ENCODE results near the gene MTARC2.

DNA sequence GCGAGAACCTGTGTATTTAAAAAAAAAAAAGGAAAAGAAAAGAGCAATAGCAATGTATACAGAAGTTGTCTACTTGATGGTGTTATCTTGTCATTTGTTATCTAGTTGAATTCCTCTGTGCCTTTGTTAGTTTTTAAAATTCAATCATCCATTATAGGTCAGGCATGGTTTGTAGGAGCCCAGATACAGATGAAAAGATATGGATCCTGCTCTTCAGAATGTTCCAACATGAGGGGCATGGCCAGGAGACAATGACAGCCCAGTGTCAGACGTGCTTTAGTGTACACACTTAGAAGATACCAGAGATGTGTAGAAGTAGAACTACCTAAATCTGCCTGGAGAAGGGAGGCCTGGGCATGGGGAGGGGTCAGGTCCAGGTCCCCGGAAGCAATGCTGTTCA, 16.6 kb downstream of the MTARC2 start:
- no peak for TF ChIP-seq POLR2A (IDR thresholded peaks at IDR 0.05; ENCODE audit: low read depth, low read length)
- TF ChIP-seq, protein P1, sequence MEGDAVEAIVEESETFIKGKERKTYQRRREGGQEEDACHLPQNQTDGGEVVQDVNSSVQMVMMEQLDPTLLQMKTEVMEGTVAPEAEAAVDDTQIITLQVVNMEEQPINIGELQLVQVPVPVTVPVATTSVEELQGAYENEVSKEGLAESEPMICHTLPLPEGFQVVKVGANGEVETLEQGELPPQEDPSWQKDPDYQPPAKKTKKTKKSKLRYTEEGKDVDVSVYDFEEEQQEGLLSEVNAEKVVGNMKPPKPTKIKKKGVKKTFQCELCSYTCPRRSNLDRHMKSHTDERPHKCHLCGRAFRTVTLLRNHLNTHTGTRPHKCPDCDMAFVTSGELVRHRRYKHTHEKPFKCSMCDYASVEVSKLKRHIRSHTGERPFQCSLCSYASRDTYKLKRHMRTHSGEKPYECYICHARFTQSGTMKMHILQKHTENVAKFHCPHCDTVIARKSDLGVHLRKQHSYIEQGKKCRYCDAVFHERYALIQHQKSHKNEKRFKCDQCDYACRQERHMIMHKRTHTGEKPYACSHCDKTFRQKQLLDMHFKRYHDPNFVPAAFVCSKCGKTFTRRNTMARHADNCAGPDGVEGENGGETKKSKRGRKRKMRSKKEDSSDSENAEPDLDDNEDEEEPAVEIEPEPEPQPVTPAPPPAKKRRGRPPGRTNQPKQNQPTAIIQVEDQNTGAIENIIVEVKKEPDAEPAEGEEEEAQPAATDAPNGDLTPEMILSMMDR (conservative IDR thresholded peaks at IDR 0.05; ENCODE audit: low read depth, low read length), result no peak
- no peak for TF ChIP-seq ELK1 (IDR thresholded peaks at IDR 0.05; ENCODE audit: borderline replicate concordance, low read depth, low read length)
- no peak for TF ChIP-seq RCOR1 (IDR thresholded peaks at IDR 0.05; ENCODE audit: insufficient replicate concordance, low read length)
- TF ChIP-seq SMC3 (IDR thresholded peaks at IDR 0.05; ENCODE audit: low read depth, low read length), result no peak
- no peak for TF ChIP-seq FOS (IDR thresholded peaks at IDR 0.05; ENCODE audit: low read depth, low read length)
- no peak for TF ChIP-seq RAD21 (IDR thresholded peaks at IDR 0.05; ENCODE audit: low read length)
- no peak for TF ChIP-seq CHD1 (IDR thresholded peaks at IDR 0.05; ENCODE audit: low read depth, low read length)
